Ectodermal cell (in vitro differentiated cells): ENCODE measurements around the gene KIF26A.

ENCODE experiments used
- H3K27ac ChIP-seq: 2 replicates; pipeline ENCODE4 v1.7.0; 2013; ENCODE audit warnings: mild to moderate bottlenecking, low read depth, low read length; ENCODE audit not compliant: insufficient read depth, poor library complexity, severe bottlenecking
- H3K27me3 ChIP-seq: 2 replicates; pipeline ENCODE4 v1.7.0; 2013; ENCODE audit warnings: mild to moderate bottlenecking, low read length; ENCODE audit not compliant: insufficient read depth, control insufficient read depth, poor library complexity, severe bottlenecking
- H3K36me3 ChIP-seq: one replicate; pipeline ENCODE4 v1.7.0; 2013; ENCODE audit warnings: low read length; ENCODE audit not compliant: control insufficient read depth, insufficient read depth
- H3K4me1 ChIP-seq: one replicate; pipeline ENCODE4 v1.7.0; 2013; ENCODE audit warnings: low read length; ENCODE audit not compliant: control insufficient read depth, insufficient read depth
- H3K4me3 ChIP-seq: 2 replicates; pipeline ENCODE4 v1.7.0; 2013; ENCODE audit warnings: low read depth, low read length, control low read depth; ENCODE audit not compliant: insufficient read depth
- H3K9me3 ChIP-seq: 2 replicates; pipeline ENCODE4 v1.7.0; 2013; ENCODE audit warnings: mild to moderate bottlenecking, low read length, moderate library complexity; ENCODE audit not compliant: control insufficient read depth
- WGBS, 2 experiments: methylation state at CpG; one replicate each; pipeline ENCODE4 v1.1.7; 2013; ENCODE audit warnings: missing lambda C conversion rate in 2 of 2; 5-methylcytosine and 5-hydroxymethylcytosine counted together

Gene KIF26A

GRCh38 chr14:104187931-104188726 is 49.7 kb downstream of the KIF26A start:
- H3K4me1 ChIP-seq, result no peaks in the 10 kb centered on the region
- no peaks in the 10 kb centered on the region for H3K9me3 ChIP-seq
- WGBS, 2 experiments, result 86 to 87% methylated on average over 27 of the region's 27 CpGs

GRCh38 chr14:104188727-104189400 is 50.5 kb downstream of the KIF26A start:
- Histone ChIP-seq H3K4me3 (no peak overlapping the region), H3K27me3 (no peaks in the 10 kb centered on the region), H3K9me3 (no peaks in the 10 kb centered on the region), H3K27ac (no peak overlapping the region), H3K36me3 (no peaks in the 10 kb centered on the region), H3K4me1 (no peaks in the 10 kb centered on the region)
- 89 to 90% methylated on average over 15 of the region's 15 CpGs for WGBS, 2 experiments

More at GRCh38 chr14:104187931-104188726, 49.7 kb downstream of the KIF26A start:
- Histone ChIP-seq H3K27ac (no peak overlapping the region), H3K36me3 (no peaks in the 10 kb centered on the region), H3K27me3 (no peaks in the 10 kb centered on the region), H3K4me3 (no peak overlapping the region)

DNA sequence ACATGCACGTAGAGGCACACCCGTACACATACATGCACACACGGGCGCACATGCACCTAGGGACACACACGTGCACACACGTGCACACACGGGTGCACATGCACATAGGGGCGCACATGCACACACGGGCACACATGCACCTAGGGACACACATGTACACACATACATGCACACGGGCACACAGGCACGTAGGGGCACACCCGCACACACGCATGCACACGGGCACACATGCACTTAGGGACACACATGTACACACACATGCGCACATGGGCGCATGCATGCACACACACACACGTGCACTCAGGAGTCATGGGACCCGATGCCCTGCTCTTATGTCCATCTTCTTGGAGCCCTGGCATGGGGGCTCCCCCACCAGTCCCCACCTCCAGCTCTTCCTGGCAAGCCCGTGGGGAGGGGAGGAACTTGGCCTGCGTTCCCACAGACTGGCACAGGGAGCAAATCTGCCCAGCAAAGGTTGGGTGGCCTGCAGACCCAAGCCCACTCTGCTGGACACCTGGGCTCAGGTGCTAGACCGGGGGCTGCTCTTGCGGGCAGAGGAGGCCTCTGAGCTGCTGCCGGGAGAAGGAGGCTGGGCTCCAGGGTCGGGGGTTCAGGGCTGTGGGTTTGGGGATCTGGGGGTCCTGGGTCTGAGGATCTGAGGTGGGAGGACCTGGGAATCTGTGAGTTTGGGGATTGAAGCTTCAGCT is 51.4 kb downstream of the KIF26A start:
- Histone ChIP-seq H3K27ac (no peak overlapping the region), H3K4me3 (no peak overlapping the region), H3K4me1 (no peaks in the 10 kb centered on the region), H3K27me3 (no peaks in the 10 kb centered on the region), H3K36me3 (no peaks in the 10 kb centered on the region), H3K9me3 (no peaks in the 10 kb centered on the region)
- 95% methylated on average over 24 of the region's 24 CpGs for WGBS, 2 experiments

GRCh38 chr14:104190396-104191000 is 52.1 kb downstream of the KIF26A start:
- no peaks in the 10 kb centered on the region for H3K4me1 ChIP-seq
- no peak overlapping the region for H3K27ac ChIP-seq
- H3K9me3 ChIP-seq, result no peaks in the 10 kb centered on the region
- H3K36me3 ChIP-seq, result no peaks in the 10 kb centered on the region
- H3K27me3 ChIP-seq, result no peaks in the 10 kb centered on the region
- WGBS, 2 experiments, result 94% methylated on average over 12 of the region's 12 CpGs
- no peak overlapping the region for H3K4me3 ChIP-seq

- Histone ChIP-seq H3K4me1 (no peaks in the 10 kb centered on the region), H3K9me3 (no peaks in the 10 kb centered on the region), H3K27ac (no peak overlapping the region), H3K4me3 (no peak overlapping the region), H3K36me3 (no peaks in the 10 kb centered on the region), H3K27me3 (no peaks in the 10 kb centered on the region)
- 84 to 86% methylated on average over 21 of the region's 21 CpGs for WGBS, 2 experiments
Measured at GRCh38 chr14:104191409-104191997, 53.1 kb downstream of the KIF26A start.

GRCh38 chr14:104192146-104192882 is 53.9 kb downstream of the KIF26A start:
- H3K4me3 ChIP-seq, result no peak overlapping the region
- 92% methylated on average over 20 of the region's 20 CpGs for WGBS, 2 experiments
- H3K9me3 ChIP-seq, result no peaks in the 10 kb centered on the region
- H3K27ac ChIP-seq, result no peak overlapping the region
- no peaks in the 10 kb centered on the region for H3K27me3 ChIP-seq
- H3K36me3 ChIP-seq, result no peaks in the 10 kb centered on the region
- no peaks in the 10 kb centered on the region for H3K4me1 ChIP-seq

GRCh38 chr14:104192883-104193245 is 54.5 kb downstream of the KIF26A start:
- Histone ChIP-seq H3K27me3 (no peaks in the 10 kb centered on the region), H3K9me3 (no peaks in the 10 kb centered on the region), H3K4me3 (no peak overlapping the region), H3K4me1 (no peaks in the 10 kb centered on the region), H3K27ac (no peak overlapping the region), H3K36me3 (no peaks in the 10 kb centered on the region)
- WGBS, 2 experiments, result 93 to 95% methylated on average over 10 of the region's 10 CpGs

GRCh38 chr14:104194016-104194415 is 55.6 kb downstream of the KIF26A start:
- Histone ChIP-seq H3K27ac (no peak overlapping the region), H3K4me1 (no peaks in the 10 kb centered on the region), H3K36me3 (no peaks in the 10 kb centered on the region), H3K27me3 (no peaks in the 10 kb centered on the region), H3K9me3 (no peaks in the 10 kb centered on the region), H3K4me3 (no peak overlapping the region)
- WGBS, 2 experiments, result 95% methylated on average over 14 of the region's 14 CpGs

DNA sequence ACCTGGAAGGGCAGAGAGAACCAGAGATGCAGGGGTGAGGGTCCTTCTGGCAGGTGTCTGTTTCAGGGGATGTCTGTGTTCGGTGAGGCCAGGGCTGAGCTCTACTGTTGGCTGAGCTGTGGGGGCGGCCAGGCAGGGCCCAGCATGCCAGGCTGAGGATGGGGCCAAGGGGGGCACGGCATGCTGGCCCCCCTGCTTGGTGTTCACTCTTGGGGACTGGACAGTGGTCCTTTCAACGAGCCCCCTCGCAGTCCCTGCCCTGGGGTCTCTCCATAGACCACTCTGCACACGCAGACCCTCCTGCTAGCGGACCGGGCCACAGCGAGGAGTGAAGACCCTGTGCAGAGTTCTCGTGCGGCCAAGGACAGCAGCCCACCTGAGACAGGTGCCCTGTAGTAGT is 56.3 kb downstream of the KIF26A start:
- Histone ChIP-seq H3K9me3 (no peaks in the 10 kb centered on the region), H3K27ac (no peak overlapping the region), H3K4me1 (no peaks in the 10 kb centered on the region), H3K4me3 (no peak overlapping the region), H3K36me3 (no peaks in the 10 kb centered on the region), H3K27me3 (no peaks in the 10 kb centered on the region)
- 96% methylated on average over 11 of the region's 11 CpGs for WGBS, 2 experiments
